ENCODE results near the gene SMARCA2.

The SMARCA2 gene

DNA sequence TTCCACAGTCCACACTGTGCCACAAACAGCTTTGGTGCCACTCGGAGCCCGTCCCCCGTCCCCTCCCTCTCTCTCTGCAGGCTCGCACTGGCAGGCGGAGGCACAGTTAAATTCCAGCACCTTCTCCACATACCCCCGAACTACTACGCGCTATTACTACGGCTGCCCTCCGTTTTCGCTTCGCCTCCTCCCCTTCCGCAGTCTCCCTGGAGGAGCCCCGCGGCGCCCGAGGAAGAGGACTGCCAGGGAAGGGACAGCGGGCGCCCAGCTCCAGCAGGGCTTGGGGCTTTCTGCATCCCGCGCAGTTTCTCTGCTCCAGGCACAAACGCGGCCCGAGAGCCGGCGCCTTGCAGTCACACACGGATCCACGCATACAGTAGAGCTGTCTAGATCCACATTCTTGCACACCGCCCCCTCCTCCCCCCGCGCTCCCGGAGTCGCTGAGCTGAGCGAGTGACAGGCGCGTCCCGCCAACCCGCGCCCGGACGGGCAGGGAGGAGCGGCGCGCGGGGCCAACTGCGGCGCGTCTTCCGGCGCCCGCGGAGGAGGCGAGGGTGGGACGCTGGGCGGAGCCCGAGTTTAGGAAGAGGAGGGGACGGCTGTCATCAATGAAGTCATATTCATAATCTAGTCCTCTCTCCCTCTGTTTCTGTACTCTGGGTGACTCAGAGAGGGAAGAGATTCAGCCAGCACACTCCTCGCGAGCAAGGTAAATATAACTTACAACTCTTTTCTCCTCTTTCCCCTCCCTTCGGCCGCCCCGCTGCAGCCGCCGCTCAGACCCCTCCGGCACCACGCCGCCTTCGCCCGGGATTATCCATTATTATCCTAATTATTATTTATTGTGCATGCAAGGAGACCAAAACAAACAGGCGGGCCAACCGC, at the start of gene SMARCA2:
Gene SMARCA2 (plus strand): TSS at position 652 of the 885 bp plus-strand sequence. CDS start 13,676 bp downstream, outside the sequence.
- peak; percentile 91 to 97 for DNase-seq (ENCODE audit: low read depth in 2 of 2)

DNA sequence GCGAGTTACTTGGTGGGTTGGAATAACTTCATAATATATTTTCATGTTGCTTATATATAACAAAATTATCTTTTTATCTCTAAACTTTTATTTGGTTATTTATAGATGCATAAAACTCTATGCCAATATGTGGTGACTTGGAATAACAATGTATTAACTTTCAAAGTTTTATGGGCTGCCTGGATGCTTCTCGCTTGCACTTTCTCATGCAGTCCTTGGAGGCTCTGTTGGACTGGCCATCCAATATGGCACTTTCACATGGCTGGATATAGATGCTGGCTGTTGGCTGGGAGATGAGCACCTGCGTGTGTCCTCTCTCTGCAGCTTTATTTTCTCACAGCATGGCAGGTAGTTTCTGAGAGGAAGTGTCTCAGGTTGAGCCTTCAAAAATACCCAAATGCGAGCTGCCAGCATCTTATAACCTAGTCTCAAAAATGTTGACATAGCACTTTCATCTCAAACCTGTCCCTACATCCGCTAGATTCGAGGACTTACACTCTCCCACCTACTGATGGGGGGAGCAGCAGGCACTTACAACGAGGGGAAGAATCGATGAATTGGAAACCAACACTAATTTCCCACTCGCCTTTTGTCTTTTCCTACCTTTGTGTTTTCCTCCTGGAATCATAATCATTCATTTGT, 48.3 kb upstream of the SMARCA2 start:
- DNase-seq (ENCODE audit: low read depth in 2 of 2) = no peak

DNA sequence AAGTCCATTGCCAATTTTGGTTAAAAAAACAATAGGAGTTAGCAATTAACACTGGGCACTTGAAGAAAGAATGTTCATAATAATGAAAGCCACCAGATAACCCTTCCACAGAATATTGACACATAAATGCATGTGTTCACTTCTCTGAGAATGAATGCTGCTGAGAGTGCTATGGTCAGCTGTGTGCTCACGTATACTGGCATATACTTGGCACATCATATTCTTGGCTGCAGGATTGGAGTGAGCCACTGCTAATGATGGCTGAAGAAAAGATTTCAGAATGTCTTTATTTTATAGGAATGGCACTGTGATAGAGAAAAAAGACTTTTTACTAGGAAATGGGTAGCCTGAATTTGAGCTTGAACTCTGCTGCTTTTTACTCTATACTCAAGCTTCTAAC, 46.0 kb upstream of the SMARCA2 start:
- DNase-seq (ENCODE audit: low read depth in 2 of 2) = no peak

DNA sequence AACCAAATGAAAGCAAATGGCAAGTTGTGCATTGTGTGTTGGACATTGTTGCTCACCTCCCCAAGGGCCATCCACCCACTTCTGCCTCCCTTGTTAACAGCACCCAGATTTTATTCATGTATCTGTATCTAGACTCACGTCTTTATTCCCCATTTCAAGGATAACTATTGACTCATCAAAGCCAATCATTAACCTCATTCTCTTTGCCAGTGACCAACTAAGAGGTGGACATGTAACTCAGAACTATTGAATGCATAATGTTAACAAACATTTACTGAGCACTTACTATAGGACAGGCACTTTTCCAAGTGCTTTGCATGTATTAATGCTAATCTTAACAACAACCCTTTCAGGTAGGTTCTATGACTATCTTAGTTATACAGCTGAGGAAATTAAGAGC, 45.2 kb upstream of the SMARCA2 start:
- no peak for DNase-seq (ENCODE audit: low read depth in 2 of 2)

DNA sequence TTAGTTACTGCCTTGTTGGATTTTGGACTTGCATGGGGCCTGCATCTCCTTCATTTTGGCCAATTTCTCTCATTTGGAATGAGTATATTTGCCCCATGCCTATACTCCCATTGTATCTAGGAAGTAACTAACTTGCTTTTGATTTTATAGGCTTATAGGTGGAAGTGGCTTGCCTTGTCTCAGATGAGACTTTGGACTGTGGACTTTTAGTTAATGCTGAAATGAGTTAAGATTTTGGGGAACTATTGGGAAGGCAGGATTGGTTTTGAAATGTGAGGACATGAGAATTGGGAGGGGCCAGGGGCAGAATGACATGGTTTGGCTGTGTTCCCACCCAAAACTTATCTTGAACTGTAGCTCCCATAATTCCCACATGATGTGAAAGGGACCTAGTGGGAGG, 42.5 kb upstream of the SMARCA2 start:
- no peak for DNase-seq (ENCODE audit: low read depth in 2 of 2)

DNA sequence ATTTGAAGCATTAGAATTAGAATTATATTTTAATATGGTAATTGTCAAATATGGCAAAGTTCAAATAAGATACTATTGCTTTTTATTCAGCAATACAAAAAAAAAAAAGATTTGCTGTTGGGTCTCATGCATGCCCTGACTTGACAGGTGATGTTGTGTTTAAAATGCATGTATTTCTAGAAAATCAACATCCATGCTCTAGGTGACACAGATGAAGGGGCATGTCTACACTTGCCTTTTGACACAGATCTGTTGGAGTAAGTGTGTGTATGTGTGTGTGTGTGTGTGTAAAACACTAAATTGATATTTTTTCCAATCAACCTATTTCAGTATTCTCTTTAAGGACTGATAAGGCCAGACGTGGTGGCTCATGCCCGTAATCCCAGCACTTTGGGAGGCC, 38.1 kb upstream of the SMARCA2 start:
- DNase-seq (ENCODE audit: low read depth in 2 of 2) = no peak

DNA sequence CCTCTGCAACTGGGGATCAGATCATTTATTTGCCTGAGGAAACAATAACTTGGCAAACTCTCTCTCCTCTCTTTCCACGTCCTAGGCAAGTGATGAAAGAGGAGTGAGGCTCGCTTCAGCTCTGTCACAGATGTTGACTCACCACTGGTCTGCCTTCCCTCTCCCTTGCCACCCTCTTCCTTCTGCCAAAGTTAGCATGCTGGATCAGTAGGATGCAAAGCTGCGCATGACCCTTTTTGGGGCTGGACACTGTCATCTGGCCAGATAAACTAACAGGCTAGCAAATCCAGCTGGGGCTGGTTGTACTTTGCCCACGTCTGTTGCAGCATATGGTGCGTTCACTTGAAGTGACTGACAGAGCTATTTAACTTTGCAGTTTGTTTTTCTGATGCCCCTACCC, 36.2 kb upstream of the SMARCA2 start:
- no peak for DNase-seq (ENCODE audit: low read depth in 2 of 2)

DNA sequence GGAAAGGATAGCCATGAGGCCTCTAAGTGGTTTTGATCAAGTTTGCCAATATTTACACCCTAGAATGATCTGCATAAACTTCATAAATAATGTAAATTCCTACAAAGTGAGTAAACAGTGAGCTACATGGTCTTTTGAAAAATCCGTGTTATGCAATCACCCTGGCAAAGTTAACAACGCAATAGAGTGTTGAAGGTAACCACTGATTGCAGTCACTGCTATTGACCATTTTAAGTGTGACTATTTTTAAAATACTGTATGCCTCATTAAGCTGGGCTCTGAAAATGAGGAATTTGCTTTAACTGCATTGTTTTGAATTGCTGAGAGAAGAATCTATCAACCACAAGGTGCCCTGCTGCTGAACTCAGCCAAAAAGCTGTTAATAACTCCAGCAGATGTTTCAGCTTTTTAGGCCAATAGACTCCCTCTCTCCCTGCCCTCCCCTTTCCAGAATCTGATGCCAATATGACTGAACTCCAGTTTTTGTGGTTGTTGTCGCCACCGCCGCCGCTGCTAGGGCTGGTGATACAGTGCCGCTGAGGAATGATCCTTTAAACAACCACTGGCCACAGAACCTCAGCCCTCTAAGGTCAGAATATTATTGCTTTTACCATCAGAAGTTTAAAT, 35.3 kb upstream of the SMARCA2 start:
- no peak for DNase-seq (ENCODE audit: low read depth in 2 of 2)

DNA sequence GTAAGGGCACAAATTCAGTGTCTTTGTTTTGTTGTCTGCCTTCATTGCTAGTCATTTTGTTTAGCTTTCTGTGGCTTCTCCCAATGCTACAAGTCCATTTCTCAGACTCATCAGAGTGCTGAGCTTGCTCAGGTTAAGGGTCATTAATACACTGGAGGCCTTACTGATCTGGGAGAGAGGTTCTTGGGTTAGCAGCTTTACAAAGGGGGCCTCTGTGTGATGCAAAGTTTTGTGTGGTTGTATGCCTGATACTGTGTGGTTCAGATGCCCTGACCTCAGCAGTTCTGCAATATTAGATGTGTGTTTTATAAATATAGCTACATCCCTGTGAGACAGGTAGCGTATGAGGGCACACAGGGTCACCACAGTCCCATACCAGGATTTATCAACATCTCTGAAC, 34.8 kb upstream of the SMARCA2 start:
- DNase-seq (ENCODE audit: low read depth in 2 of 2) = no peak

DNA sequence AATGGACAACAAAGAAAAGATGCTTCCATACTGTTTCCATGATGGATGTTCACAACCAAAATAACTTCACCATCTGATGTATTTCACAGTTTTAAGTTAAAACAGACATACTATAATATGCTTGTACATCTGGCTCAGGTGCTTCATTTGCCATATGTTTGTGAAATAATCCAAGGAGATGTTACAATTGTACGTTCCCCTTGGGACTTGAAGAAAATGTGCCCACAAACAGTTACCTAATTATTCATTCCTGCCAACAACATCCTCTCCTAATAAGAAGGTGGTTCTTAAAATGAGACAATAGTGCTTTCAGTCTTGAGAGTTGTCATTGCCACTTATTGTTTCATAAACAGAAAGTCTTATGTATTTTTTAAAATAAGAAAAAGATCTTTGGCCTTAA, 33.1 kb upstream of the SMARCA2 start:
- DNase-seq (ENCODE audit: low read depth in 2 of 2) = no peak

DNA sequence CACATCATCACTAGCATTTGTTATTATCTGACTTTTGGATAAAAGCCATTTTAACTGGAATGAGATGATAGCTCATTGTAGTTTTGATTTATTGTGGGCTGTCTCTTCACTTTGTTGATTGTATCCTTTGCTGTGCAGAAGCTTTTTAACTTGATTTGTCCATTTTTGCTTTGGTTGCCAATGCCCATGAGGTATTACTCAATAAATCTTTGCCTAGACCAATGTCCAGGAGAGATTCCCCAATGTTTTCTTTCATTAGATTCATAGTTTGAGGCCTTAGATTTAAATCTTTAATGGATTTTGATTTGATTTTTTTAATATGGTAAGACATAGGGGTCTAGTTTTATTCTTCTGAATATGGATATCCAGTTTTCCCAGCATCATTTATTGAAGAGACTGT, 28.8 kb upstream of the SMARCA2 start:
- no peak for DNase-seq (ENCODE audit: low read depth in 2 of 2)

DNA sequence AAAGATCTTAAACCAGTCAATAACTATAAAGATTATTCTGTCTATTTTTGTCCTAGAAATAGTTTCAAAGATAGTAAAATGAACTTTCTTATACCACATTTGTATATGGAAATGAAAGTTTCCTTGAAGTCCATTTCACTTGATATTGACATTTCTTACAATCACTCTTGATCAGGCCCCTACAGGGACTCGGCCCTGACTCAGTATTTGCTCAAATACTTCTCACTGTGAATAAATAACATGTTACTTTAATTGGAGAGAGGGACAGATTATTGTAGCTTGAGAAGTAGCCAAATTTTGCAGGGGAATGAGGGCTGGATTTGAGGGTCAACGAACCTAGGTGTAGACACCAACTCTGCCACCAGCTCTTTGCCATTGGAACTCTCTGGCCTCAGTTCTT, 25.6 kb upstream of the SMARCA2 start:
- DNase-seq (ENCODE audit: low read depth in 2 of 2) = no peak

DNA sequence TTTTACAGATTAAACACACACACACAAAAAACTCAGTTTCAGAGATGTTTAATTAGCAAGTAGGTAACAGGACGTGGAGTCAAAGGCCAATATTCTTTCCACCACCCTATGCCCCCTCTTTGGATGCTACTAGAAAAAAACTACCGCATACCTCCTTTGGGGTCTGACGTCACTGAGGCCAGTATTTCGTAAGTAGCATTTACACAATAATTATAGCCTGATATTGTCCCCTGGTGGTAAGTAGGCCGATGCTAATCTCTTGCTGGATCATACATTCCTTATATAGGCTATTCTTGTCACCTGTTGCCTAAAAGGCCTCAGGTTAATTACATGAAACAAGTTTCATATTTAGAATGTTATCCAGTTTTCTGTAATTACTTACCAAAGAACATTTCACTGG, 21.0 kb upstream of the SMARCA2 start:
- DNase-seq (ENCODE audit: low read depth in 2 of 2) = no peak

DNA sequence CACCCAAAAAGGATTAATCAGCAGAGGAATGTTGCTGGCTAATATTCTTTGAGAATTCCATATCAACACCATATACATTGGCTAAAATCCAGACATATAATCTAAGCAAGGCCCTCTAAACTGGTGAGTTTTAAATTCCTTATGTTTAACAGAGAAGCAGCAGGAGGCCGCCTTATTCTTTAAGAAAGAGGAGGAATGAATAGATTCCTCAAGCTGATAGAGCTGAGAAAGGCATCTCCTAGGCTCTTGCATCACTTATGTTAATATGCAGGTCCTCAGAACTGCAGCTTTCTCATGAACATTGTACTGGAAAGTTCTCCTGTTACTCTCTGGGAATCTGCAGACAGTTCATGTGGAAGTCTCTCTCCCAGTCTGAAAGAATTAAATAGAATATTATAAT, 20.1 kb upstream of the SMARCA2 start:
- DNase-seq (ENCODE audit: low read depth in 2 of 2) = no peak

DNA sequence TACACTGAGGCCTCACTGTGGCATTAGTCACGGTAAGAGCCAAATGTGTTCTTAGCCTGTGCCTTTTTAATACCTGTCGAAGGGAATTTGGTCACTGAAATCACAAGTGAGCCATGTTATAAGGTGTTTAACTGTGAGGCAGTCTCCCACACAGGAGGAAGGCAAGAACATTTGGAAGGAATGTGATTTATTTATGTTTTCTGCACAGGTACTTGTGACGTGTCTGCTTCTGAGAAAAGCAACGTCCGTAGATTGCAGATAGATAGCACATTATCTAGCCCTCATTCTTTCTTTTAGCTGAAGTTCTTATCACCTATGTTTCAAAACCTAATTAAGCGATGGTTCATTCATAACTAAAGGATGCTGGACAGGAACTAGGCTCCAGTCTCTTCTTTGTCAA, 19.0 kb upstream of the SMARCA2 start:
- DNase-seq (ENCODE audit: low read depth in 2 of 2) = no peak

DNA sequence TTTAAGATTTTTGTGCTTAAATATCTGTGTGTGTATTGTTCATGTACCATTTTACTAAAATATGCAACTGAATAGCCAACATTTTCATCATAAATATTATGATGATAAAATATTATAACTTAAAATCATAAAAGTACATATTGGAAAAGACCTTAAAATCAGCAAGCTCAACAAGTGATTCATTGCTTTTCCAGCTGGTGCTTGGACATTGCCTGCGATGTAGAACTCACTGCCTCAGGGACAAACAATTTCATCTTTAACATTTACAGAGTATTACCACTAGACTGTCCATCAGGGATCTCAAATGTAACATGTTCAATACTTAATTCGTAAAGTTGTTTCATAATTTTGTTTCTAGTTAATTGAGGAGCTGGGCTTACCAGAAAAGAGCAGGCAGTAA, 17.5 kb upstream of the SMARCA2 start:
- no peak for DNase-seq (ENCODE audit: low read depth in 2 of 2)

DNA sequence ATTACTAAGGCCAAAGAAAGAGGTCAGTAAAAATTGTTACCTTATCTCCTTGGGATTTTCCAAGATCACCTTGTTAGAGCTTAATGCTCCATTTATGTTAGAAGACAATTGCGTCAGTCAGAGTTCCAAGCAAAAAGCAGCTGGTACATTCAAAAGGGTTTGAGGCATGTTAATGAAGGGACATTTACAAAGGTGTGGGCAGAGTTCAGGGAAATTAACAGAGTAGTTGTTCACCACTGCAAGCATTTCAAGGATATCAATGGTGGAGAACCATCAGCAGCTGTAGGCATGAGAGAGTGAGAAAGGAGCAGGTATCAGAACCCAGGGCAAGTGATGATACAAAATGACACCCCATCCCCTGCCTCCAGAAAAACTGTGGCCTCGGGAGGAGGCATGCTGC, 17.0 kb upstream of the SMARCA2 start:
- no peak for DNase-seq (ENCODE audit: low read depth in 2 of 2)

DNA sequence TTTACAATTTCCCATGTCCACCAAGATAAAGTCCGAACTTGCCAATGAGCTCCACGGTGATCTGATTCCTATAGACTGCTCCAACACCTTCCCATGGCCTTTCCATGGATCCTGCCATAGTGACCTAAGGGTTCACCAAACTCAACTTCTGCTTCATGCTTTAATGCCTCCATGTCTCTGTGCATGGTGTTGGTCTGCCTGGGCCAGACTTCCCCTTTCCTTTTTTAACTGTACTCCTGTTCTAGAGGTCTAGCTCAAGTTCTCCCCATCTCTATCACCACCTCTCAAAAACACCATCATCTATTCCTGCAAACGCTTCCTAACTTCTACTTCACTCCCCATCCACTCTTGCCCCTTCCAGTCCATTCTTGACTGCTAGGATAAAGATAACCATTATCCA, 14.8 kb upstream of the SMARCA2 start:
- DNase-seq (ENCODE audit: low read depth in 2 of 2) = no peak

DNA sequence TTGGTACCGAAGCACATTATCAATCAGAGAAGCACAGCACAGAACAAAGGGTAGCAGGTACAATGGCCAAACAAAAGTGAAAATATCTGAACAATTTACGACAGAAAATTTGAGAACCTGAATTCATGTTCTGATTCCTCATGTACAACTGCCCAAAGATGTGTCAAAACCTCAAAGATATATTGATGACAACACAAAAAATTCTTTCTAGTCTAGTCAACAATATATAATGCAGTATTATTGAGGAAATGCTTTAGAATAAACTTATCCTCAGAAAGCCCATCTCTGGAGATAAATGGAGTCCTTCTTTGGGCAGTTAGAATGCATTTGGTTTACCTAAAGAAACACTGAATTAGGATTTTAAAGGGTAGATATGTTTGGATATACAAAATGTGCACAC, 6.8 kb upstream of the SMARCA2 start:
- no peak for DNase-seq (ENCODE audit: low read depth in 2 of 2)

DNA sequence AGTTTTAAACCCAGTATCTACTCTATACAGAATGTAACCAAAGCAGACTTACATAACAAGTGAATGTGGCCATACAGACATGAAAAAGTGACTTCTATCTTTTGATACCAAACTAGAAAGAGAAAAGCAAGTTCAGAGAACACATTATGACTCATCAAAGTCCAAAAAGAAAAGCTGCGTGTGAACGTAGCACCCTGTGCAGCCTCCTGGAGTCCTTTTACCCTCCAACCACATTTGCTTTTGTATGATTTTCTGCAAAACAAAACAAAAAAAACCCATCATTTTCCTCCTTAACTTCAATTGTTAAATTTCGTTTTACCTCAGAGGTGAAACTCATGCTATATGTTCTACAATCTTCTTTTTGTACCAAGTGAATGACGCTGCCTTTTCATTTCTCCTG, 2.8 kb upstream of the SMARCA2 start:
- DNase-seq (ENCODE audit: low read depth in 2 of 2) = no peak

DNA sequence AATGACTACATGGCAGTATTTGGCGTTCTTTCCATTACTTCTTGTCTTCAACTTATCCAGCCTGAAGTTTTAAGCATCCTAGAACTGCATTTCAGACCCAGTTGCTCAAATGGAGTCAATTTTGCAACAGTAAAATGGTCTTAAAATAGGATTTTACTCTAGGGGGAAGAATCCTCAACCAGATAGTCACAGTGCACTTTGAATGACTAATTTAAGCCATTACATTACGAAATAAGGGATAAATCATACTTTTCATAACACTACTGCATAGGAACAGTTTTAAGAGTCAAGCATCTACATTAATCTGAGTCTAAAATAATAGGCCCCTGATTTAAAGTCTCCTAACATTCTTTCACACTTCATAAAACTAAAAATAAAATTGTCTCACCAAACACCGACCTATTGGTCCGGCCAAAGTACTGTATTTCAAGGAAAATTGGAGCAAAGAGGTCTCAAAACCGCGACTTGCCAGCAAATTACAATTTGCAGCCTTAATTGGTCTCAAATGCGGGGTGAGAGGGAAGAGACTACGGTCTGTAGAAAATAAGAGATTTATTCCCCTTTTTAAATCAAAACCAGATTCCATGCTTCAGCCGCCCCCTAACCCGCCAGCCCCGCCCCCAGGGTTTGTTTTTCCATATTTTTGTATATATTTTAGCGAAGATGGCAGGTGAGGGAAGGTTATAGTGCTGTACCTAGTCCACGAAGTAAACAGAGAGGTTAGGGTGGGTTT, 1.2 kb upstream of the SMARCA2 start:
- DNase-seq (ENCODE audit: low read depth in 2 of 2) = no peak

All from stimulated activated CD4-positive, alpha-beta T cell treated with anti-CD3 and anti-CD28 coated beads, Interleukin-4, amount 100 ng/mL, for 48 hours (primary cell).